Right renal pelvis (tissue), 4 donors: ENCODE results near the gene PSMD4. TPM values are rescaled to one million over a fixed set of nuclear protein-coding genes. Genes with fewer than 3 reads are reported as not detected.

ENCODE experiments used
- DNase-seq, 4 donors: peaks; one replicate each; pipeline ENCODE4 v3.0.0-alpha.2; 2013; ENCODE audit warnings: low read depth in 4 of 4, low spot score in 3 of 4, missing footprints in 1 of 4
- polyA plus RNA-seq, 4 donors: library from polyadenylated mRNA; unstranded; fragments of 120-200 nt; gene quantifications; one replicate each; pipeline ENCODE4 v1.2.1, GENCODE V29; 2013; ENCODE audit not compliant: insufficient read length in 4 of 4

The PSMD4 gene
- polyA plus RNA-seq, 4 donors: 135 to 165 (median 140) TPM

DNA sequence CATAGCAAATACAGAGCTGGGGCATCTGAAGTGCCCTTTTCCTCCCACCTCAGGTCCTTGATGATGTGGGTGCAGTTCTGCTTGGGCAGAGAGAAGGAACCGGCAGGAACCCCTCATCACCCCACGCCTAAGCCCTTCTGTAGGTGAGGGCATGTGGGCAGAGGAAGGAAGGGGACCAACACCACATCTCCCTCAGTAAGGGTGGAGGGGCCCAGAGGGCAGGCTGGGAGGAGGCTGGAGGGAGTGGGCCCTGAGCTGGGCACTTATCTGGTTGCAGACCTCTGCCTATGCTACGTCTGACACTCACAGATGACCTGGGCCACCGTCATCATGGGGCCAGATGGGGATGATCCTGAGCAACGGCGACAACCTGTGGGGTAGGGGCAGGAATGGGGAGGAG is 38.6 kb downstream of the PSMD4 start:
- no peak for DNase-seq

- no peak for DNase-seq
These were observed 40.4 kb downstream of the PSMD4 start for GRCh38 chr1:151294742-151295462.

GRCh38 chr1:151309811-151310323 is 55.3 kb downstream of the PSMD4 start:
- no peak for DNase-seq

DNA sequence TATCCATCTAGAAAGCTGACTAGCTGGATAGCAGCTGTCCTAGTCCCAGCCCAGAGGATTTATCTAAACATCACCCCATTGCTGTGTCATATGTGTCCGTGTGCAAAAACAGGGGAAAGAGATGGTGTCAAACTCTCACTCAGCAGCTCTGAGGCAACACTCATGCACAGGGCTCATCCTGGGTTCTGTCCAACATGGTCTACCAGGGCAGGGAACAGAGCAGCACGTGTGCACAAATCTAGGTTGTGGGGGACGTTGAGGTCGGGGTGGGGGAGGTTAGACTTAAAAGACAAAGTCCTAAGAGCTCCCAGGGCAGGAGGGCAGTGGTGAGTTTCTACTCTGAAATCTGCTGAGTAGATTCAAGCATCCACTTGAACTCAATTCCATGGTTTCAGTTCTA is 56.5 kb downstream of the PSMD4 start:
- no peak for DNase-seq

DNA sequence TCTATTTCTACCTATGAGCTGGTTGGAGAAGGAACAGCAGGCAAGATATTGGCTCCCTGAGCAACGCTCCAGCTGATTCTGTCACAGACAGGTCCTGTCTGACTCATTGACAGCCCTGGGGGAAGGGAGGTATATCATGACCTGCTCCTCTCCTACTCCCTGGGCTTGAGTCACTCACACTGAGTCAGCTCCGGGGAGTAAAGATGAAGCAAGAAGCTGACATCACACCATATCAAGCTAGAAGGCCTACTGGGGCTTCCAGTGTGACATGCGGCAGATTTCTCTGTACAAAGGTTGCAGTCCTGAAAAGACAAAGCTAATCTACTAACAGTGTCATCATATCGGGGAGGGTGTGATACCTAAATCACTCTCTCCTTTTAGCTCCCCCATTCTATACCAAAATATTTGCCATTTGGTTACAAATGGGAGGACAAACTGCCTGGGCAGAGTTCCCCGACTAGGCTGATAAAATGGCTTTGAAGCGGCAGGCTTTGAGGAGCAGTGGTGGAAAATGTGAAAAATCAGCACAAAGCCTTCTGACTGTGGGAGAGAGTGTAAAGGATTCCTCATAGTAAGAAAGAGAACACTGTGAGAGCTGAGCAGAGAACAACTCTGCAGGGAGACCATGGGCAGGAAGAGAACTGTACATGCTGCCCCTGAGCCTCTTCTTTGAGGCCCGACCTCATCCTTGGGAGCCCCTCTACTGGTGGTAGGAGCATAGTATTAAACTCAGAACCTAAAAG is 57.2 kb downstream of the PSMD4 start:
- DNase-seq: no peak

GRCh38 chr1:151312411-151312810 is 57.9 kb downstream of the PSMD4 start:
- no peak for DNase-seq

- DNase-seq: no peak
These were observed 58.3 kb downstream of the PSMD4 start for GRCh38 chr1:151312826-151313225.

DNA sequence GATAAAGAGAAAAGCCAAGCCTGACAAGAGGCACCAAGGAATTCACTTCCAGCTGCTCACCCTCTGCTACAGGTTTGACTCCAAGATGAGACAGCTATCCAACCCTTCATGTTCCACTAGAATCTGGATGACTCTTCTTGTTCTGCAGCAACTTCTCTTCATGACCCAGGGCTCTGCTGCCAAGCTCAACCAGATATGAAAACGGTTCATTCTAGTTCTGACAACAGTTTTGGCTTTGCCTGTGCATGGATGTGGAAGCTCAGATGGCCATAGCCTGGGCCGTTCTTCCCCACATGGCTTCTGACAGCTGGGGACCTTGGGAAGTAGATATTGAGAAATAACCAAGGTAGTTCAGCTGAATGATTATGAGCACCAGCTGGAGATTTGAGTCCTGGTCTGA is 59.0 kb downstream of the PSMD4 start:
- DNase-seq: no peak

GRCh38 chr1:151314137-151314875 is 59.8 kb downstream of the PSMD4 start:
- no peak for DNase-seq

- DNase-seq: no peak
These were observed 61.2 kb downstream of the PSMD4 start for GRCh38 chr1:151315565-151316235.

Other genes with a start within 250 kb of the PSMD4 start
- gene MINDY1, start 247.8 kb upstream of the PSMD4 start, polyA plus RNA-seq: 10 to 100 TPM; 38.7 to 47.0 (median 39.3) TPM
- gene PRUNE1, start 246.3 kb upstream of the PSMD4 start, polyA plus RNA-seq: 10 to 100 TPM; 43.6 to 50.4 (median 48.6) TPM
- gene BNIPL, start 218.1 kb upstream of the PSMD4 start, polyA plus RNA-seq: 1 to 10 TPM; 1.3 to 4.9 (median 2.0) TPM
- 10 to 100 TPM; 11.9 to 13.7 (median 13.2) TPM for gene C1orf56, start 207.0 kb upstream of the PSMD4 start, polyA plus RNA-seq
- gene CDC42SE1, start 195.1 kb upstream of the PSMD4 start, polyA plus RNA-seq: 10 to 100 TPM; 66.2 to 86.6 (median 71.3) TPM
- 10 to 100 TPM; 23.8 to 27.2 (median 26.0) TPM for gene MLLT11, start 194.3 kb upstream of the PSMD4 start, polyA plus RNA-seq
- gene GABPB2, start 184.0 kb upstream of the PSMD4 start, polyA plus RNA-seq: 10 to 100 TPM in 3 of 4 donors, 1 to 10 TPM in 1; 9.1 to 12.0 (median 10.8) TPM
- 10 to 100 TPM; 24.1 to 28.9 (median 24.9) TPM for gene SEMA6C, start 108.1 kb upstream of the PSMD4 start, polyA plus RNA-seq
- 1 to 10 TPM; 1.2 to 1.7 (median 1.4) TPM for gene TNFAIP8L2, start 98.1 kb upstream of the PSMD4 start, polyA plus RNA-seq
- gene LYSMD1, start 88.8 kb upstream of the PSMD4 start, polyA plus RNA-seq: 10 to 100 TPM; 16.9 to 19.1 (median 17.2) TPM
- 10 to 100 TPM; 37.5 to 41.7 (median 38.9) TPM for gene SCNM1, start 88.6 kb upstream of the PSMD4 start, polyA plus RNA-seq
- gene TMOD4, start 78.8 kb upstream of the PSMD4 start, polyA plus RNA-seq: under 1 TPM; 0.73 to 0.96 (median 0.88) TPM
- gene VPS72, start 64.5 kb upstream of the PSMD4 start, polyA plus RNA-seq: 10 to 100 TPM; 63.7 to 74.7 (median 69.3) TPM
- 10 to 100 TPM; 59.2 to 69.7 (median 63.1) TPM for gene PIP5K1A, start 56.2 kb upstream of the PSMD4 start, polyA plus RNA-seq
- 10 to 100 TPM; 23.1 to 26.3 (median 24.0) TPM for gene ZNF687, start 27.6 kb downstream of the PSMD4 start, polyA plus RNA-seq
- gene PI4KB, start 72.7 kb downstream of the PSMD4 start, polyA plus RNA-seq: 10 to 100 TPM; 59.3 to 63.3 (median 61.4) TPM
- gene RFX5, start 92.5 kb downstream of the PSMD4 start, polyA plus RNA-seq: 10 to 100 TPM; 43.4 to 46.8 (median 45.3) TPM
- 10 to 100 TPM; 45.4 to 53.6 (median 53.4) TPM for gene SELENBP1, start 118.0 kb downstream of the PSMD4 start, polyA plus RNA-seq
- gene PSMB4, start 144.8 kb downstream of the PSMD4 start, polyA plus RNA-seq: 100 to 1,000 TPM; 238 to 300 (median 254) TPM
- 100 to 1,000 TPM in 2 of 4 donors, 10 to 100 TPM in 2; 82.2 to 128 (median 104) TPM for gene POGZ, start 204.8 kb downstream of the PSMD4 start, polyA plus RNA-seq